Loucy (cell line): Measurements from ENCODE around the gene PIAS4.

Source experiments
- CTCF ChIP-seq: fragments of 200-600 bp; sonication (generic); conservative IDR thresholded peaks from 2 replicates; pipeline ENCODE4 v1.5.1; 2014; ENCODE audit warnings: mild to moderate bottlenecking, antibody characterized with exemption, low read length
- EZH2phosphoT487 ChIP-seq: fragments of 200-600 bp; IDR thresholded peaks from 2 replicates; pipeline ENCODE4 v1.6.1; 2018; ENCODE audit warnings: antibody characterized with exemption, mild to moderate bottlenecking, moderate library complexity, borderline replicate concordance

- TF ChIP-seq CTCF (no peak), EZH2phosphoT487 (no peak)
Measured at GRCh38 chr19:3978145-3978544, 29.4 kb upstream of the PIAS4 start.
